GM12875 (cell line): ENCODE data around the gene SH3TC1.

ENCODE experiments used
- H3K4me3 ChIP-seq: one replicate; pipeline ENCODE4 v1.5.1; 2011; ENCODE audit warnings: low read depth, low read length, control low read depth
- CTCF ChIP-seq: IDR thresholded peaks from 2 replicates; pipeline ENCODE4 v1.5.1; 2011; ENCODE audit warnings: low read depth, mild to moderate bottlenecking, control low read depth, inconsistent platforms, low read length, moderate library complexity, borderline replicate concordance; ENCODE audit not compliant: insufficient read depth

Gene SH3TC1

DNA sequence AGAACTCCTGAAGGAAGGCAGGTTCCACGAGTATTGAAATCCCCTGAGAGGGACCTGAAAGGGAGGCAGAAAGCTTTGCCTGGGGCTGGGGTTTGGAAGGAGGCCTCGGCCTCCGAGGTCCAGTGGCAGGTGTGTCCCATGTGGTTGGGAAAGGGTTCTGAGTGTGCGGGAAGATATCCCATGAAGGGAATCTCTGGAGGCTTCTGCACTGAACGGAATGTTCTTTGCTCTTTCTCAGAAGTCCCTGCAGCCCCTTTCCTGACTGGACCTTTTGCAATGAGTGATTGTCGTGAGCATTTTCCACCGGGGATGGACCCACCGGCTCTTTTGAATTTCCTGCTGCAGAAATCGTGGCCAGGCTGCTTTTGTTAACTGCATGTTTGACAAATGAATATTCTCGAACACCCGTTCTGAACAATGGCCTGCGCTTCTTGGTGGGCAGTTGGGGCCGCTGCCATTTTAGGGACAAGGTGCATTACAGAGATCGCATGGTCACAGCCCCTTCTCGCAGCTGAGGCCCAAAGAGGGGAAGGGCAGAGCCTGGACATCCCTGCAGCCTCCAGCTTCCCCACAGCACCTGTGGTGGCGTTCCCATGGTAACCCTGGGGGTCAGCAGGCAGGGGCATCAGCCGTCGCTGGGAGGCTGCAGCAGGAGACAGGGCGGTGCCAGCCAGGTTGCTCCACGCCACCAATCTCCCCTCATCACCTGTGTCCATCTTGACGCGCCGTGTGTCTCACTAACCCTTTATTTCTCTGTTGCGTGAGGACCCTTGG is 52.2 kb downstream of the SH3TC1 start:
- H3K4me3 ChIP-seq = no peak overlapping the region
- no peak for TF ChIP-seq CTCF

DNA sequence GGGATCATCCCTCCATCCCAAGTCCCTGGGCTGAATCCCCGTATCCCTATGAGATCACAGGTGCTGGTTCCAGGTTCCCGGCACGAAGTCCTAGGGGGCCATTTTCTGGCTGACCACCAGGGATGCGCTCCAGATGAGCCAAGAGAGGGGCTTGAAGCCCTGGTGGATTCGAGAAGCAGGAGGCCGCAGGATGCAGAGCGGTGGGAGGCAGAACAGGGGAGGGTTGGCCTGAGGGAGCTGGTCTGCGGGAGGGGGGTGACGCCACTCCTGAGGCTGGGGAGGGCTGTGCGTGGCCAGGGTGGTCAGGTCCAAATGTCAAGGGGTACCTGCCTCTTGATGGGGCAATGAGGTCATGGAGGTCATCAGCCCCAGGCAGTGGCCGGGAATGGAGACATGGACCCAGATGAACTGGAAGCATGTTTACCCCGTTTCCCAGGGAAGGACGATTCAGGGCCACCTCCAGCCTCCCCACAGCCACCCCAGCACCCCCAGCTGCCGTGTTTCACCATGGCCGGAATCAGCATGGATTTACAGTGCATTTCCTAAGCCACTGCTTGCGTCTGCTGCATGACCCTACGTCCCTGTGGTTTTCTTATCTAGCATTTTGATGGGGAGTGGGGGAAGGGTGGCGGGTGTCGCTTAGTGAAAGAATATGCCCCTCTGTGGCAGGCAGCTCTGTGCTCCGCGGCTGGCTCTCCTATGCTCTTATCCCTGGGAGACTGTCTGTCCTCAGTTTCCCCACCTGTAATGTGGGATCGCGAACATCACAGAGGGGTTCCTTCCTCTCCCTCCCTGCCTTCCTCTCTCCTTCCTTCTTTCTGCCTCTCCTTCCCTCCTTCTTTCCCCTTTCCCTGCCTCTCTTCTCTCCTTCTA is 53.4 kb downstream of the SH3TC1 start:
- TF ChIP-seq CTCF = no peak
- H3K4me3 ChIP-seq = no peak overlapping the region

GRCh38 chr4:8254076-8254475 is 55.0 kb downstream of the SH3TC1 start:
- no peak overlapping the region for H3K4me3 ChIP-seq
- TF ChIP-seq CTCF = no peak

DNA sequence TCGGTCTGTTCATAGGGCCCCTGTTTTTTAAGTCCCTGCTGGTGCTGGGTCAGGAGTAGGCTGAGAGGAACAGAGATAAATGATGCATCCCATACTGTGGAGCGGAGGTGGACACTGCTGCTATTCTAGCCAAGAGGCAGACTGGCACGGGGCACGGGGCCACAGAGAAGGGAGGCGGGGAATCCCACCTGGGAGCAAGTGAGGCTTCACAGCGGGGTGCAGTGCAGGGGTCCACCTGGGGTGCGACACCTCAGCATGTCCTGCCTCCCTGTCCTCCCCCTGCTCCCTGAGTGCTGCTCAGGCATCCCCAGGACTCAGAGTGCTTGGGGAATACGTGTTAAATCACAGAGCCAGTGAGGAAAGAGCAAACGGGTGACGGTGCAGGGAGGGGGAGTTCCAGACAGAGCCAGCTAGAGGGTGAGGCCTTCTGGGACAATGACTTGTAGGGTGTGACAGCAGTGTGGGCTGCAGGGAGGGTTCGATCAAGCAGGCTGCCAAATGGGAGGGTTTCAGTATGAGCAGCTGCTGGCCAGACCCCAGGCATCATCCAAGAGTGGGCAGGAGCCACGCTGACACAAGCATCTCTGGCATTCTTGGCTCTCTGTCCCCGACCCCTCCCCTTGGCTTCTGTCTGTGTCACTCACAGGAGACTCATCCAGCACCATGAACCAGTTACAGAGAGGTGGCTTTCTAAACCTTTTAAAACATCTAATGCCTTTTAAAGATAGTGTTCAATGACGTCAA is 56.8 kb downstream of the SH3TC1 start:
- no peak for TF ChIP-seq CTCF
- no peak overlapping the region for H3K4me3 ChIP-seq

DNA sequence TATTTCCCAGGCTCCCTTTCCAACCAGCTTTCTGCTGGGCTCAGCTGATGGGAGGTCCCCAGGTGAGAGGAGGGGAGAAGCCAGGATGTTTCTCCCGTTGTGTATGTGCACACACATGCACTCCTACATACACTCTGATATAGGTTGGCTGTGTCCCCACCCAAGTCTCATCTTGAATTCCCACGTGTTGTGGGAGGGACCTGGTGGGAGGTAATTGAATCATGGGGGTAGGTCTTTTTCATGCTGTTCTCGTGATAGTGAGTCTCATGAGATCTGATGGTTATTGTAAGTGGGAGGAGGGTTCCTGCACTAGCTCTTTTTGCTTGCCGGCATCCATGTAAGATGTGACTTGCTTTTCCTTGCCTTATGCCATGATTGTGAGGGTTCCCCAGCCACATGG is 58.8 kb downstream of the SH3TC1 start:
- H3K4me3 ChIP-seq = no peak overlapping the region
- no peak for TF ChIP-seq CTCF

GRCh38 chr4:8258552-8259212 is 59.6 kb downstream of the SH3TC1 start:
- no peak for TF ChIP-seq CTCF
- H3K4me3 ChIP-seq = no peak overlapping the region
